OCI-LY1 (cell line): ENCODE results near the gene KCNIP4.

Experiments
- H2AFZ ChIP-seq: fragments of 200-600 bp; sonication (generic), shearing (Covaris generic); 2 replicates; pipeline ENCODE4 v1.6.0; 2014; ENCODE audit warnings: antibody characterized with exemption, mild to moderate bottlenecking, low read length
- H3F3A ChIP-seq: fragments of 200-600 bp; sonication (generic), shearing (Covaris generic); 2 replicates; pipeline ENCODE4 v1.6.0; 2014; ENCODE audit warnings: mild to moderate bottlenecking, antibody characterized with exemption, low read length, moderate library complexity; ENCODE audit not compliant: insufficient read depth
- H3K27ac ChIP-seq: fragments of 200-600 bp; sonication (generic); 2 replicates; pipeline ENCODE4 v1.5.1; 2014; ENCODE audit warnings: low read length, mixed run types, mild to moderate bottlenecking, low read depth; ENCODE audit not compliant: poor library complexity, severe bottlenecking
- H3K27me3 ChIP-seq: fragments of 200-600 bp; sonication (generic); 2 replicates; pipeline ENCODE4 v1.6.0; 2014; ENCODE audit warnings: antibody characterized with exemption, mild to moderate bottlenecking, low read length, moderate library complexity; ENCODE audit not compliant: insufficient read depth
- H3K36me3 ChIP-seq: fragments of 200-600 bp; sonication (generic); 2 replicates; pipeline ENCODE4 v1.6.1; 2014; ENCODE audit warnings: mild to moderate bottlenecking, antibody characterized with exemption, low read length, moderate library complexity, mixed read lengths; ENCODE audit not compliant: insufficient read depth
- H3K4me1 ChIP-seq: fragments of 200-600 bp; sonication (generic); 2 replicates; pipeline ENCODE4 v1.5.1; 2014; ENCODE audit warnings: mild to moderate bottlenecking, low read length, moderate library complexity; ENCODE audit not compliant: insufficient read depth, severe bottlenecking
- H3K4me2 ChIP-seq: fragments of 200-600 bp; sonication (generic), shearing (Covaris generic); 2 replicates; pipeline ENCODE4 v1.6.1; 2014; ENCODE audit warnings: low read length
- H3K4me3 ChIP-seq: fragments of 200-600 bp; sonication (generic); 2 replicates; pipeline ENCODE4 v1.5.1; 2014; ENCODE audit warnings: low read length, low read depth, mild to moderate bottlenecking, mixed read lengths; ENCODE audit not compliant: poor library complexity, severe bottlenecking
- H3K79me2 ChIP-seq: fragments of 200-600 bp; shearing (Covaris generic); 2 replicates; pipeline ENCODE4 v1.6.1; 2016; ENCODE audit warnings: mixed run types, low read length, mixed read lengths; ENCODE audit not compliant: insufficient read depth
- H3K9ac ChIP-seq: fragments of 200-600 bp; sonication (generic), shearing (Covaris generic); 2 replicates; pipeline ENCODE4 v1.6.1; 2014; ENCODE audit warnings: mild to moderate bottlenecking, low read length, mixed read lengths
- H3K9me2 ChIP-seq: fragments of 200-600 bp; sonication (generic), shearing (Covaris generic); 2 replicates; pipeline ENCODE4 v1.6.1; 2014; ENCODE audit warnings: low read depth, mild to moderate bottlenecking, low read length, mixed read lengths
- H3K9me3 ChIP-seq: fragments of 200-600 bp; shearing (Covaris generic); 2 replicates; pipeline ENCODE4 v1.6.1; 2014; ENCODE audit warnings: low read length, mixed read lengths
- H4K20me1 ChIP-seq: fragments of 200-600 bp; sonication (generic), shearing (Covaris generic); 2 replicates; pipeline ENCODE4 v1.6.0; 2016; ENCODE audit warnings: mild to moderate bottlenecking, low read length; ENCODE audit not compliant: insufficient read depth
- EZH2 ChIP-seq: fragments of 200-600 bp; sonication (generic), shearing (Covaris generic); IDR thresholded peaks from 2 replicates; pipeline ENCODE4 v1.8.0; 2017; ENCODE audit warnings: borderline replicate concordance, mixed run types, mild to moderate bottlenecking, antibody characterized with exemption, low read length, moderate library complexity, mixed read lengths
- TF ChIP-seq, protein P1 (sequence below): fragments of 200-600 bp; sonication (generic), shearing (Covaris generic); IDR thresholded peaks from 2 replicates; pipeline ENCODE4 v1.5.1; 2017; ENCODE audit warnings: mild to moderate bottlenecking, antibody characterized with exemption, low read length, moderate library complexity, mixed read lengths

The KCNIP4 gene

DNA sequence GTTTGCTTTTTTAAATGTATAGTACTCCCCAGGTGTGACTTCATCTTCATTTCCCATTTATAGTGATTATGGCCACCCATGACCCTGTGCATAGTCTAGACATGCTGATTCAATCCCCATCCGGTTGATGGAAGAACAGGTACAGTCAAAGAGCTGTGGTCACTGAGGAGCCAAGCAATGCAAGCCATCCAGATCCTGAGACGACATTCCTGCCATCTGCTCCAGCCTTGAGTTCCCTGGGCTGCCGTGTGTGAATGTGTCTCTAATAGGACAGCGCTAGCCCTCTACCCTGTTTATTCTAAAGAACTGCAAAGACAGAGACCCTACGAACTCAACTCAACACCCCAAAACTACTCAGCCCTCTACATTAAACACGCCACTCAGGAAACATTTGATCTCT is 1.7 kb downstream of the KCNIP4 start:
- H4K20me1 ChIP-seq: no peaks in the 10 kb centered on the region

DNA sequence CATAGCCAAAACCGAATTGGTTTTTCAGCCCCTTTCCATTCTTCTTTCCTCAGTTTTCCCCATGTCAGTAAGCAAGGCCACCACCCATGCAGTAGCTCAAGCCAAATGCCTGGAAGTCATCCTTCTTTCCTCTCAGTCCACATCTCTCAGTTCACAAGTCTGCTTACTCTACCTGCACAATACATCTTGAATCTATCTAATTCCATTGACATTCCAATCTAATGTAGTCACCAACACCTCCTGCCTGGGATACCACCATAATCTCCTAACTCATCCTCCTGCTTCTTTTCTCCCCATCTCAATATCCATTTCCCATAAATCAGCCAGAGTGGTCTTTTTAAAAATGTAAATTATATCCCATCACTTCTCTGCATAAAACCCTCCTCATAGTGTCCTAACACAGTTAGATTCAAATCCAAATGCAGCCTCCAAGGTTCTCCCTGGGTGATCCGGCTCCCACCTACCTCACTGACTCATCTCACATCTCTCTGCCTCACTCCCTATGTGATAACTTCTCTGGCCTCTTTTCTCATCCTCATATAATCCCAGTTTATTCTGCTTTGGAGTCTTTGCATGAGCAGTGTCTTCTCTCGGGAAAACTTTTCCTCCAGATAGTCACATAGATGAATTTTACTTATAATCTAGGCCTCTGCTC is 26.9 kb downstream of the KCNIP4 start:
- no peak overlapping the region for H3K4me2 ChIP-seq
- no peak overlapping the region for H2AFZ ChIP-seq
- H3K4me3 ChIP-seq: no peak overlapping the region
- no peaks in the 10 kb centered on the region for H4K20me1 ChIP-seq
- H3K79me2 ChIP-seq: no peaks in the 10 kb centered on the region
- H3K27ac ChIP-seq: no peak overlapping the region
- H3K36me3 ChIP-seq: no peaks in the 10 kb centered on the region
- no peak overlapping the region for H3K9ac ChIP-seq
- TF ChIP-seq, protein P1, sequence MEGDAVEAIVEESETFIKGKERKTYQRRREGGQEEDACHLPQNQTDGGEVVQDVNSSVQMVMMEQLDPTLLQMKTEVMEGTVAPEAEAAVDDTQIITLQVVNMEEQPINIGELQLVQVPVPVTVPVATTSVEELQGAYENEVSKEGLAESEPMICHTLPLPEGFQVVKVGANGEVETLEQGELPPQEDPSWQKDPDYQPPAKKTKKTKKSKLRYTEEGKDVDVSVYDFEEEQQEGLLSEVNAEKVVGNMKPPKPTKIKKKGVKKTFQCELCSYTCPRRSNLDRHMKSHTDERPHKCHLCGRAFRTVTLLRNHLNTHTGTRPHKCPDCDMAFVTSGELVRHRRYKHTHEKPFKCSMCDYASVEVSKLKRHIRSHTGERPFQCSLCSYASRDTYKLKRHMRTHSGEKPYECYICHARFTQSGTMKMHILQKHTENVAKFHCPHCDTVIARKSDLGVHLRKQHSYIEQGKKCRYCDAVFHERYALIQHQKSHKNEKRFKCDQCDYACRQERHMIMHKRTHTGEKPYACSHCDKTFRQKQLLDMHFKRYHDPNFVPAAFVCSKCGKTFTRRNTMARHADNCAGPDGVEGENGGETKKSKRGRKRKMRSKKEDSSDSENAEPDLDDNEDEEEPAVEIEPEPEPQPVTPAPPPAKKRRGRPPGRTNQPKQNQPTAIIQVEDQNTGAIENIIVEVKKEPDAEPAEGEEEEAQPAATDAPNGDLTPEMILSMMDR: no peak
- TF ChIP-seq EZH2: no peak
- H3K4me1 ChIP-seq: no peaks in the 10 kb centered on the region
- H3K9me3 ChIP-seq: no peaks in the 10 kb centered on the region
- no peaks in the 10 kb centered on the region for H3K9me2 ChIP-seq
- no peaks in the 10 kb centered on the region for H3K27me3 ChIP-seq
- H3F3A ChIP-seq: no peaks in the 10 kb centered on the region

More for the DNA sequence above, 1.7 kb downstream of the KCNIP4 start:
- H3K9me3 ChIP-seq: no peaks in the 10 kb centered on the region
- no peak overlapping the region for H3K4me3 ChIP-seq
- no peaks in the 10 kb centered on the region for H3K9me2 ChIP-seq
- no peak for TF ChIP-seq EZH2
- TF ChIP-seq, protein P1: no peak
- H3K4me1 ChIP-seq: no peaks in the 10 kb centered on the region
- H3K27me3 ChIP-seq: no peaks in the 10 kb centered on the region
- no peaks in the 10 kb centered on the region for H3K36me3 ChIP-seq
- H3K79me2 ChIP-seq: no peaks in the 10 kb centered on the region
- H3F3A ChIP-seq: no peaks in the 10 kb centered on the region
- no peak overlapping the region for H3K27ac ChIP-seq
- H3K9ac ChIP-seq: no peak overlapping the region
- H2AFZ ChIP-seq: no peak overlapping the region
- H3K4me2 ChIP-seq: no peak overlapping the region

DNA sequence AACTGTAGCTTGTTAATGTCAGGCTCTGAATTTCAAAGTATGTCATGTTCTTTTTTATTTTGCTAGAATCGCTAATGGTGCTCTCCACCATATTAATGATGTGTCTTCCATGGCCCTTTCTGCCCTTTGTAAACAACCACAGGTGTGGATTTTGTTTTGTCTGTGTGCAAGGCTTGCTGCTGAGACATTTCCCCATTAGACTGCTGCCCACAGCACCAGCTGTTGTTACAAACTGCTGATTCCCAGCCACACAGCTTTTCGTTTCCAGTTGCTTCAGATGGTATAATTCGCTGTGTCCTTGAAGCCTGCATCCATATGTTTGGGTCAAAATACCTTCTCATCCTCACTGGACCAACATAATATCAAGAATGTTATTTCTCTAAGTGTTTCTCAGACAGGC is 32.8 kb downstream of the KCNIP4 start:
- Histone ChIP-seq H3K4me3 (no peak overlapping the region), H3K36me3 (no peaks in the 10 kb centered on the region), H3K4me2 (no peak overlapping the region), H3K79me2 (no peaks in the 10 kb centered on the region), H3K27me3 (no peaks in the 10 kb centered on the region), H3K9me2 (no peaks in the 10 kb centered on the region), H2AFZ (no peak overlapping the region), H3K27ac (no peak overlapping the region), H3K9me3 (no peaks in the 10 kb centered on the region), H3K4me1 (no peaks in the 10 kb centered on the region), H3F3A (no peaks in the 10 kb centered on the region), H3K9ac (no peak overlapping the region), H4K20me1 (no peaks in the 10 kb centered on the region)
- no peak for TF ChIP-seq EZH2

DNA sequence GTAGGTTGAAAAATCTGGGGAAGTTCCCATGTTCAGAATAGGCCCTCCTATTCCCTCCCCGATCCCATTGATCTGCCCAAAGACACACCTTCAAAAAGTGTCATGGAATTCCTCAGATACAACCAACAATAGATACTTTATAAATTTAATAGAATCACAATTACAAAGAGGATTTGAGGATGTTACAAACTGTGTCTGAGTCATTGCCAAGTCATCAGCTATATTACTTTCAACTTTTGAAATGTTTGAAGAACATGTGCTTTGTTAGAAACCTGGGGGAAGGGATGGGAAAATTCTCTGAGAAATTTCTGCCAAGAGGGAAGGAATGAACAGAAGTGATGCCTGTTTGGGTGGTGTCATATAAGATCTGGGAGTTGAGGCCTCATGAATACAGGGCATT is 46.7 kb downstream of the KCNIP4 start:
- no peaks in the 10 kb centered on the region for H3K4me1 ChIP-seq
- no peak overlapping the region for H3K4me3 ChIP-seq
- TF ChIP-seq, protein P1: no peak
- no peak for TF ChIP-seq EZH2
- H2AFZ ChIP-seq: no peak overlapping the region
- no peak overlapping the region for H3K9ac ChIP-seq
- no peaks in the 10 kb centered on the region for H3F3A ChIP-seq
- no peaks in the 10 kb centered on the region for H3K9me3 ChIP-seq
- no peak overlapping the region for H3K27ac ChIP-seq
- H3K79me2 ChIP-seq: no peaks in the 10 kb centered on the region
- H3K9me2 ChIP-seq: no peaks in the 10 kb centered on the region
- no peak overlapping the region for H3K4me2 ChIP-seq
- H3K27me3 ChIP-seq: no peaks in the 10 kb centered on the region
- H3K36me3 ChIP-seq: no peaks in the 10 kb centered on the region
- no peaks in the 10 kb centered on the region for H4K20me1 ChIP-seq
